ENCODE data around the gene MVK.

GRCh38 chr12:109638735-109639134 is 65.1 kb downstream of the MVK start:
- TF ChIP-seq, protein P1, sequence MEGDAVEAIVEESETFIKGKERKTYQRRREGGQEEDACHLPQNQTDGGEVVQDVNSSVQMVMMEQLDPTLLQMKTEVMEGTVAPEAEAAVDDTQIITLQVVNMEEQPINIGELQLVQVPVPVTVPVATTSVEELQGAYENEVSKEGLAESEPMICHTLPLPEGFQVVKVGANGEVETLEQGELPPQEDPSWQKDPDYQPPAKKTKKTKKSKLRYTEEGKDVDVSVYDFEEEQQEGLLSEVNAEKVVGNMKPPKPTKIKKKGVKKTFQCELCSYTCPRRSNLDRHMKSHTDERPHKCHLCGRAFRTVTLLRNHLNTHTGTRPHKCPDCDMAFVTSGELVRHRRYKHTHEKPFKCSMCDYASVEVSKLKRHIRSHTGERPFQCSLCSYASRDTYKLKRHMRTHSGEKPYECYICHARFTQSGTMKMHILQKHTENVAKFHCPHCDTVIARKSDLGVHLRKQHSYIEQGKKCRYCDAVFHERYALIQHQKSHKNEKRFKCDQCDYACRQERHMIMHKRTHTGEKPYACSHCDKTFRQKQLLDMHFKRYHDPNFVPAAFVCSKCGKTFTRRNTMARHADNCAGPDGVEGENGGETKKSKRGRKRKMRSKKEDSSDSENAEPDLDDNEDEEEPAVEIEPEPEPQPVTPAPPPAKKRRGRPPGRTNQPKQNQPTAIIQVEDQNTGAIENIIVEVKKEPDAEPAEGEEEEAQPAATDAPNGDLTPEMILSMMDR (conservative IDR thresholded peaks at IDR 0.05; ENCODE audit: low read length): no peak
- TF ChIP-seq EZH2phosphoT487 (IDR thresholded peaks at IDR 0.05; ENCODE audit: borderline replicate concordance): no peak
